GM19395 (cell line): Measurements from ENCODE around the gene TMEM170A.

Experiments used
- ATAC-seq: cut with Tn5 transposase; IDR thresholded peaks from one replicate; pipeline ENCODE4 v1.9.1; 2021; ENCODE audit warnings: mild to moderate bottlenecking, moderate library complexity; ENCODE audit not compliant: unreplicated experiment

TMEM170A gene

GRCh38 chr16:75406943-75407342, 57.5 kb downstream of the TMEM170A start:
- ATAC-seq: no peak

GRCh38 chr16:75402821-75403475, 61.5 kb downstream of the TMEM170A start:
- peak; percentile 50 for ATAC-seq

- no peak for ATAC-seq
These were observed 62.2 kb downstream of the TMEM170A start for GRCh38 chr16:75402159-75402820.

GRCh38 chr16:75401691-75402090, 62.8 kb downstream of the TMEM170A start:
- ATAC-seq: no peak

- no peak for ATAC-seq
These were observed 66.2 kb downstream of the TMEM170A start for GRCh38 chr16:75398333-75398732.

GRCh38 chr16:75394941-75395340, 69.5 kb downstream of the TMEM170A start:
- no peak for ATAC-seq
